HL-60 (cell line): Measurements from ENCODE around the gene SPATA16.

Experiments
- DNase-seq, 2 experiments: peaks; one replicate each; pipeline ENCODE4 v3.0.0-alpha.2; 2010 to 2020; ENCODE audit warnings: low read depth in 1 of 2, low spot score in 1 of 2
- H3K27ac ChIP-seq: fragments of 250-450 bp; sonication (Bioruptor Pico); replicated peaks from 2 replicates; pipeline ENCODE4 v1.5.1; 2020; ENCODE audit warnings: mild to moderate bottlenecking, moderate library complexity
- H3K27me3 ChIP-seq: fragments of 250-450 bp; sonication (Bioruptor Pico); 2 replicates; pipeline ENCODE4 v1.5.1; 2021; ENCODE audit warnings: mild to moderate bottlenecking, moderate library complexity; ENCODE audit not compliant: insufficient read depth, poor library complexity, severe bottlenecking
- H3K4me3 ChIP-seq: replicated peaks from 2 replicates; pipeline ENCODE4 v1.5.1; 2011; ENCODE audit warnings: mild to moderate bottlenecking, control low read depth, low read length; ENCODE audit not compliant: insufficient read depth
- GABPA ChIP-seq: IDR thresholded peaks from 2 replicates; pipeline ENCODE4 v1.6.1; 2012; ENCODE audit warnings: low read depth
- POLR2AphosphoS5 ChIP-seq: IDR thresholded peaks from 2 replicates; pipeline ENCODE4 v1.6.1; 2012; ENCODE audit warnings: low read depth
- SPI1 ChIP-seq: IDR thresholded peaks from 2 replicates; pipeline ENCODE4 v1.6.1; 2012; ENCODE audit warnings: low read depth, mild to moderate bottlenecking, borderline replicate concordance
- TF ChIP-seq, protein P1 (sequence below): IDR thresholded peaks from 2 replicates; pipeline ENCODE4 v1.6.1; 2012; ENCODE audit warnings: low read depth; ENCODE audit not compliant: insufficient replicate concordance
- TF ChIP-seq, protein P2 (sequence below): IDR thresholded peaks from one replicate; pipeline ENCODE4 v1.5.1; 2011; ENCODE audit warnings: low read length, control low read depth, inconsistent platforms; ENCODE audit not compliant: insufficient read depth

The SPATA16 gene

DNA sequence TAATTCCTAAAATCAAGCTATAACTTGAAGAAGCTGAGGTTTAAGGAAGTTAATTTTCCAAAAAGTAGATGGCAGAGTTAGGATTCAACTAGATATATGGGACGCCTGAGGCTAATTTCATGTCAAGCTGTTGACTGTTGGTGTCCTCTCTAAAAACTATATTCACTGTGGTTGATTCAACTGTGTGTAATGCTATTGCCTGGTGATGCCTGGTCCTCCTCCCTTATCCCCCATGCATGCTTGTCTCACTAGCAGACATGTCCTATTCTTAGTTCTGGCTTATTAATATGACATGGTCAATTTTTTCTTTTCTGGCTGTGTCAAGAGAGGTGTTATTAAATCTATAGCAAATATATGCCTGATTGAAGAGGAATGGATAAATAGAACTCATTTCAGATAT lies 156.1 kb downstream of the SPATA16 start:
- H3K27ac ChIP-seq: no peak overlapping the region
- no peak for TF ChIP-seq GABPA
- no peak for TF ChIP-seq SPI1
- TF ChIP-seq, protein P1, sequence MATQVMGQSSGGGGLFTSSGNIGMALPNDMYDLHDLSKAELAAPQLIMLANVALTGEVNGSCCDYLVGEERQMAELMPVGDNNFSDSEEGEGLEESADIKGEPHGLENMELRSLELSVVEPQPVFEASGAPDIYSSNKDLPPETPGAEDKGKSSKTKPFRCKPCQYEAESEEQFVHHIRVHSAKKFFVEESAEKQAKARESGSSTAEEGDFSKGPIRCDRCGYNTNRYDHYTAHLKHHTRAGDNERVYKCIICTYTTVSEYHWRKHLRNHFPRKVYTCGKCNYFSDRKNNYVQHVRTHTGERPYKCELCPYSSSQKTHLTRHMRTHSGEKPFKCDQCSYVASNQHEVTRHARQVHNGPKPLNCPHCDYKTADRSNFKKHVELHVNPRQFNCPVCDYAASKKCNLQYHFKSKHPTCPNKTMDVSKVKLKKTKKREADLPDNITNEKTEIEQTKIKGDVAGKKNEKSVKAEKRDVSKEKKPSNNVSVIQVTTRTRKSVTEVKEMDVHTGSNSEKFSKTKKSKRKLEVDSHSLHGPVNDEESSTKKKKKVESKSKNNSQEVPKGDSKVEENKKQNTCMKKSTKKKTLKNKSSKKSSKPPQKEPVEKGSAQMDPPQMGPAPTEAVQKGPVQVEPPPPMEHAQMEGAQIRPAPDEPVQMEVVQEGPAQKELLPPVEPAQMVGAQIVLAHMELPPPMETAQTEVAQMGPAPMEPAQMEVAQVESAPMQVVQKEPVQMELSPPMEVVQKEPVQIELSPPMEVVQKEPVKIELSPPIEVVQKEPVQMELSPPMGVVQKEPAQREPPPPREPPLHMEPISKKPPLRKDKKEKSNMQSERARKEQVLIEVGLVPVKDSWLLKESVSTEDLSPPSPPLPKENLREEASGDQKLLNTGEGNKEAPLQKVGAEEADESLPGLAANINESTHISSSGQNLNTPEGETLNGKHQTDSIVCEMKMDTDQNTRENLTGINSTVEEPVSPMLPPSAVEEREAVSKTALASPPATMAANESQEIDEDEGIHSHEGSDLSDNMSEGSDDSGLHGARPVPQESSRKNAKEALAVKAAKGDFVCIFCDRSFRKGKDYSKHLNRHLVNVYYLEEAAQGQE: no peak
- no peak for TF ChIP-seq POLR2AphosphoS5
- TF ChIP-seq, protein P2, sequence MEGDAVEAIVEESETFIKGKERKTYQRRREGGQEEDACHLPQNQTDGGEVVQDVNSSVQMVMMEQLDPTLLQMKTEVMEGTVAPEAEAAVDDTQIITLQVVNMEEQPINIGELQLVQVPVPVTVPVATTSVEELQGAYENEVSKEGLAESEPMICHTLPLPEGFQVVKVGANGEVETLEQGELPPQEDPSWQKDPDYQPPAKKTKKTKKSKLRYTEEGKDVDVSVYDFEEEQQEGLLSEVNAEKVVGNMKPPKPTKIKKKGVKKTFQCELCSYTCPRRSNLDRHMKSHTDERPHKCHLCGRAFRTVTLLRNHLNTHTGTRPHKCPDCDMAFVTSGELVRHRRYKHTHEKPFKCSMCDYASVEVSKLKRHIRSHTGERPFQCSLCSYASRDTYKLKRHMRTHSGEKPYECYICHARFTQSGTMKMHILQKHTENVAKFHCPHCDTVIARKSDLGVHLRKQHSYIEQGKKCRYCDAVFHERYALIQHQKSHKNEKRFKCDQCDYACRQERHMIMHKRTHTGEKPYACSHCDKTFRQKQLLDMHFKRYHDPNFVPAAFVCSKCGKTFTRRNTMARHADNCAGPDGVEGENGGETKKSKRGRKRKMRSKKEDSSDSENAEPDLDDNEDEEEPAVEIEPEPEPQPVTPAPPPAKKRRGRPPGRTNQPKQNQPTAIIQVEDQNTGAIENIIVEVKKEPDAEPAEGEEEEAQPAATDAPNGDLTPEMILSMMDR: no peak
- no peak overlapping the region for H3K4me3 ChIP-seq
- no peak for DNase-seq
- H3K27me3 ChIP-seq: no peaks in the 10 kb centered on the region

DNA sequence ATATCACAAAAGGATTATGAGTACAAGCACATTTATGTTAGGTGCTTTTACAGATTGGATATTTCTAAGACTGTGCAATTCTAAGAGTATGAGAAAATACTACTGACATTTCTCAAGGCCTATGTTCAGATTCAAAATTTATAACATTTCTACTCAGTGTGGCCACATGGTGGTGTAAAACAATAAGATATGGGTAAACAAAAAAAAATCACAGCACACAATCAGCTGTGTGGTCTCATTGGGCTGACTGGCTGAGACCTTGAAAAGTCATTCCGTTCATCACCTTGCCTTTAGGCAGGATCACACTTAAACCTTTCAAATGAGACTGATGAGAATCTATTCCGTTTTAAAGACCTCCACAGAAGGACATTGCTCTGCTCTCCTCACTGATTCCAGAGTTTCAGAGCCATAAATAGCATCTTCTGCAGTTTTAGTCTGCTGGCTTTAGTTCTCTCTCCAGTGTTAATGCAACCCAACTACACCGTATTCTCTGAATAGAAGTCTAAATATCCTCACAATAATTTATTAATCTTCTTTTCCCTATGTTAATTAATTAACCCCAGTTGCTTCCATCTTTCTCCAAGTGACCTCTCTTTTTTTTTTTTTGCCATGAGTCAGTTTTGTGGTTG lies 158.2 kb downstream of the SPATA16 start:
- H3K4me3 ChIP-seq: no peak overlapping the region
- H3K27ac ChIP-seq: no peak overlapping the region
- TF ChIP-seq SPI1 (no peak), POLR2AphosphoS5 (no peak)
- TF ChIP-seq, protein P2: no peak
- TF ChIP-seq, protein P1: no peak
- DNase-seq: no peak
- H3K27me3 ChIP-seq: no peaks in the 10 kb centered on the region

DNA sequence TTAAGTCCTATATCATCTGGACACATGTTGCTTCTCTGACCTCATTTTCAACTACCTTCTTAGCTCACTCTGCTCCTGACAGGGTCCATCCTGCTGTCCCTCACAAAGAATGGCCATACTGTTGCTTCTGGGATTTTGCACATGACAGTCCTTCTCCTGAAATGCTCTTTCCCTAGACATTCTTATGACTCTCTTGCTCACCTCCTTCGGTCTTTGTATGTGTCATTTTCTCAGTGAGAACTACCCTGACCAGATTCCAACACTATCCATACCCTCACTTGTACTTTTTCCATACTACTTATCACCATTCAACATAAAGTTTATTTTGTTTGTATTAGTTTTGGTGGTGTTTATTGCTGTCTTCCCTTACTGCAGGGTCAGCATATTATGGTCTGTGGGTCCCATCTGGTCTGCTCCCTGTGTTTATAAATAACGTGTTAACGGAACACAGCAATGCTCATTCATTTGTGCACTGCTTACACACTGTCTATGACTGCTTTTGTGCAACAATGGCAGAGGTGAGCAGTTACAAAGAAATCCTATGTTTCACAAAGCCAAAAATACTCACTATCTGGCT lies 159.5 kb downstream of the SPATA16 start:
- DNase-seq: no peak
- H3K4me3 ChIP-seq: no peak overlapping the region
- no peak overlapping the region for H3K27ac ChIP-seq
- no peaks in the 10 kb centered on the region for H3K27me3 ChIP-seq
- TF ChIP-seq, protein P1: no peak
- TF ChIP-seq POLR2AphosphoS5: no peak
- no peak for TF ChIP-seq GABPA
- no peak for TF ChIP-seq SPI1
- TF ChIP-seq, protein P2: no peak
